Measurements from ENCODE around the gene RETREG1.

Gene RETREG1

DNA sequence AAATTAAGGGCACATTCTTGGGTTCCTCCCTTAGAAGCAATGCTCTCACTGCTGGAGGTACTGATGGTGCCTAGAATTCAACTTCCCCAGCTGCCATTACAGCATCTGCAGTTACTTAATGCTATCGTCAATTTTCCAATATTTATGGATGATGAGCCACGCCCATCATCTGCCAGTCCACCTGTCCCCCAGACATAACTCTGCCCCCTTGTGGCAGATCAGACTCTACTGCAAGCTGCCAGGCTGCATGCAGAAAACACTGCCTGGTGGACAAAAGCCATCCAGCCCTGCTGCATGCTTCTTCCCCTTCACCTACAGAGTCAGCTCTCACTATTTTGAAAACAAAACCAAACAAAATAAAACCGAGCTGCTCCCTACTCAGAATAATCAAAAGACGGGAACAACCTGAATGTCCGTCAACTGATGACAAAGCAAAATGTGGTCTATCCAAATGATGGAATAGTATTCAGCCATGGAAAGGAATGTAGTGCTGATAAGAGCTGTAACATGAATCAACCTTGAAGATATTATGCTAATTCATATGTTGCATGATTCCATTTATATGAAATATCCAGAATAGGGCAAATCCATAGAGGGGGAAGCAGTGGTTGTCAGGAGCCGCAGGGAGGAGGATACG lies 66.4 kb downstream of the RETREG1 start:
- Histone ChIP-seq H3K9me2 (ENCODE audit: low read depth, low read length) (no peaks in the 10 kb centered on the region), H3K27ac (ENCODE audit: low read depth, low read length, poor library complexity, severe bottlenecking) (no peak overlapping the region), H4K20me1 (ENCODE audit: insufficient read depth, low read length) (no peaks in the 10 kb centered on the region), H3K36me3 (ENCODE audit: insufficient read depth, low read length) (no peaks in the 10 kb centered on the region), H3K79me2 (ENCODE audit: insufficient read depth, low read length) (no peaks in the 10 kb centered on the region), H3K4me2 (ENCODE audit: low read length) (peak overlapping the region; percentile 45), H3F3A (ENCODE audit: insufficient read depth, low read length) (no peaks in the 10 kb centered on the region), H3K27me3 (ENCODE audit: insufficient read depth, low read length) (no peaks in the 10 kb centered on the region; the same call in 1 of the 2 replicates), H2AFZ (ENCODE audit: low read length) (no peak overlapping the region), H3K4me3 (ENCODE audit: low read depth, low read length, poor library complexity, severe bottlenecking) (peak overlapping the region; percentile 22), H3K9ac (ENCODE audit: low read length) (no peak overlapping the region), H3K4me1 (ENCODE audit: insufficient read depth, low read length, severe bottlenecking) (peaks cover 18% of the 10 kb centered on the region), H3K9me3 (ENCODE audit: low read length) (no peaks in the 10 kb centered on the region)
- TF ChIP-seq, protein P1, sequence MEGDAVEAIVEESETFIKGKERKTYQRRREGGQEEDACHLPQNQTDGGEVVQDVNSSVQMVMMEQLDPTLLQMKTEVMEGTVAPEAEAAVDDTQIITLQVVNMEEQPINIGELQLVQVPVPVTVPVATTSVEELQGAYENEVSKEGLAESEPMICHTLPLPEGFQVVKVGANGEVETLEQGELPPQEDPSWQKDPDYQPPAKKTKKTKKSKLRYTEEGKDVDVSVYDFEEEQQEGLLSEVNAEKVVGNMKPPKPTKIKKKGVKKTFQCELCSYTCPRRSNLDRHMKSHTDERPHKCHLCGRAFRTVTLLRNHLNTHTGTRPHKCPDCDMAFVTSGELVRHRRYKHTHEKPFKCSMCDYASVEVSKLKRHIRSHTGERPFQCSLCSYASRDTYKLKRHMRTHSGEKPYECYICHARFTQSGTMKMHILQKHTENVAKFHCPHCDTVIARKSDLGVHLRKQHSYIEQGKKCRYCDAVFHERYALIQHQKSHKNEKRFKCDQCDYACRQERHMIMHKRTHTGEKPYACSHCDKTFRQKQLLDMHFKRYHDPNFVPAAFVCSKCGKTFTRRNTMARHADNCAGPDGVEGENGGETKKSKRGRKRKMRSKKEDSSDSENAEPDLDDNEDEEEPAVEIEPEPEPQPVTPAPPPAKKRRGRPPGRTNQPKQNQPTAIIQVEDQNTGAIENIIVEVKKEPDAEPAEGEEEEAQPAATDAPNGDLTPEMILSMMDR (IDR thresholded peaks at IDR 0.05; ENCODE audit: low read length): peak; percentile 92
- no peak for TF ChIP-seq EZH2 (IDR thresholded peaks at IDR 0.05; ENCODE audit: borderline replicate concordance, low read length)

DNA sequence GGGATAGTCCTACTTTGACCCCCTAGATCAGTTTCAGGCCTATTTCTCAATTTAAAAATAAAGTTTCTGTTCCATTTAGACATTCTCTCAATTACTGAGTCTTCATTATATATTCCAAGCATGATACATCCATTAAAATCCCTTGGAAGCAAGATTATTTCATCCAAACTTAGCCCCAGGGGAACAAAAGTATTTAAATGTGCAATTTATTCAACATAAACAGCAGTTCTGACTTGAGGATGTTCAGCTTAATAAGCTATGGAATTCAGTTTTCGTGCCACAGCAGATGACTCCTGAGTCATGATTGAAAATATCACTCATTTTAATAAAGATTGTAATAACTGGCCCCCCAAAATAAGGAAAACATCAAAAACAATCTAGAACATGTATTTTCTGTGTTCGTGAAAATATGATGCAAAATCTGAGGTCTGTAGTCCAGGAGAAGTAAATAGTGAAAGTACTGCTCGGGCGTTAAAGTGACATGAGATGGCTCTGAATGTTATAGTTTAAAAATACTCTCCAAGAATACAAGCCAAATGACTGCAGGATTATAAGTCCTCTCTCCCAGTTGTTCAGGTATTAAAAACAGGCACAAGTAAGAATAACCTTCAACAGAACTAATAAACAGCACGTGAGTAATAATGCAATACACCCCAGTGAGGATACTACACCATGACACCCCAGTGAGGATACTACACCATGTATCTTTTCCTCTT lies 67.1 kb downstream of the RETREG1 start:
- Histone ChIP-seq H3K36me3 (ENCODE audit: insufficient read depth, low read length) (no peaks in the 10 kb centered on the region), H3K4me1 (ENCODE audit: insufficient read depth, low read length, severe bottlenecking) (peaks cover 15% of the 10 kb centered on the region), H4K20me1 (ENCODE audit: insufficient read depth, low read length) (no peaks in the 10 kb centered on the region), H3K9me3 (ENCODE audit: low read length) (no peaks in the 10 kb centered on the region), H3K79me2 (ENCODE audit: insufficient read depth, low read length) (no peaks in the 10 kb centered on the region), H2AFZ (ENCODE audit: low read length) (no peak overlapping the region), H3K27me3 (ENCODE audit: insufficient read depth, low read length) (no peaks in the 10 kb centered on the region; the same call in 1 of the 2 replicates), H3K4me2 (ENCODE audit: low read length) (peak overlapping the region; percentile 45), H3K27ac (ENCODE audit: low read depth, low read length, poor library complexity, severe bottlenecking) (no peak overlapping the region), H3K4me3 (ENCODE audit: low read depth, low read length, poor library complexity, severe bottlenecking) (peak overlapping the region; percentile 22), H3K9ac (ENCODE audit: low read length) (no peak overlapping the region), H3K9me2 (ENCODE audit: low read depth, low read length) (no peaks in the 10 kb centered on the region), H3F3A (ENCODE audit: insufficient read depth, low read length) (no peaks in the 10 kb centered on the region)
- no peak for TF ChIP-seq EZH2 (IDR thresholded peaks at IDR 0.05; ENCODE audit: borderline replicate concordance, low read length)
- TF ChIP-seq, protein P1 (IDR thresholded peaks at IDR 0.05; ENCODE audit: low read length): no peak

DNA sequence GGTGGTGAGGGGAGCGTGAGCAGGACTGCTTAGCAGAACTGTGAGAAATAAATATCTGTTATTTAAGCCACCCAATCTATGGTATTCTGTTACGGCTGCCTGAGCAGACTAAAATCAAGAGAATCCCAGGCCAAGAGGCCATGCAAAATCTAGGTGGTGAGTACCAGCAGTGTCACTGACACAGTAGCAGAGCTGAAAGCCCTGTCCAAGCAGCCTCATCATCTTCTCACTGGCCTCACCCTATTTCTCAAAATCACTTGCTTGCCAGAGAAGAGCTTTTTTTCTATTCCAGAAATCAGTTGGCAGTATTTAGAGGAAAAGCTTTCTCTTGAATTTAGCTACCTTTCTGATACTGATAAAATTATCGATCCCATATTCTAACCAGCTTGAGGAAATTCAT lies 68.0 kb downstream of the RETREG1 start:
- no peaks in the 10 kb centered on the region for H3K9me2 ChIP-seq (ENCODE audit: low read depth, low read length)
- H3K9me3 ChIP-seq (ENCODE audit: low read length): no peaks in the 10 kb centered on the region
- H4K20me1 ChIP-seq (ENCODE audit: insufficient read depth, low read length): no peaks in the 10 kb centered on the region
- H3F3A ChIP-seq (ENCODE audit: insufficient read depth, low read length): no peaks in the 10 kb centered on the region
- no peaks in the 10 kb centered on the region; the same call in 1 of the 2 replicates for H3K27me3 ChIP-seq (ENCODE audit: insufficient read depth, low read length)
- no peak overlapping the region for H3K27ac ChIP-seq (ENCODE audit: low read depth, low read length, poor library complexity, severe bottlenecking)
- H3K4me2 ChIP-seq (ENCODE audit: low read length): no peak overlapping the region
- no peak overlapping the region for H3K9ac ChIP-seq (ENCODE audit: low read length)
- no peak overlapping the region for H2AFZ ChIP-seq (ENCODE audit: low read length)
- H3K79me2 ChIP-seq (ENCODE audit: insufficient read depth, low read length): no peaks in the 10 kb centered on the region
- no peaks in the 10 kb centered on the region for H3K36me3 ChIP-seq (ENCODE audit: insufficient read depth, low read length)
- no peak overlapping the region for H3K4me3 ChIP-seq (ENCODE audit: low read depth, low read length, poor library complexity, severe bottlenecking)
- TF ChIP-seq EZH2 (IDR thresholded peaks at IDR 0.05; ENCODE audit: borderline replicate concordance, low read length): no peak
- TF ChIP-seq, protein P1 (IDR thresholded peaks at IDR 0.05; ENCODE audit: low read length): no peak
- peaks cover 15% of the 10 kb centered on the region for H3K4me1 ChIP-seq (ENCODE audit: insufficient read depth, low read length, severe bottlenecking)
